ENCODE measurements around the gene ITGB5. TPM values are rescaled to one million over a fixed set of nuclear protein-coding genes. Genes with fewer than 3 reads are reported as not detected.
"Not testable (repeated sequence)": the region's sequence is repeated elsewhere in the genome, so short reads cannot be mapped to it uniquely, and the experiment has no call there.

Gene ITGB5
- total RNA-seq, 2 experiments from 2014 or later: not detected

GRCh38 chr3:124784686-124785382, 102.3 kb downstream of the ITGB5 start:
- no peak for DNase-seq (ENCODE audit: low spot score)
- intact Hi-C loops (cut with micrococcal nuclease; ENCODE audit: unreplicated experiment): no loop called here
- Histone ChIP-seq H4K20me1 (ENCODE audit: insufficient read depth, low read length) (no peaks in the 10 kb centered on the region), H3K4me1 (ENCODE audit: insufficient read depth, low read length, poor library complexity, severe bottlenecking) (no peaks in the 10 kb centered on the region), H3K36me3 (ENCODE audit: insufficient read depth, low read length) (no peaks in the 10 kb centered on the region), H3K4me2 (ENCODE audit: low read length) (no peak overlapping the region), H3K79me2 (ENCODE audit: insufficient read depth, low read depth, low read length) (no peaks in the 10 kb centered on the region), H3K9me3 (ENCODE audit: low read length) (no peaks in the 10 kb centered on the region), H3K4me3 (ENCODE audit: low read depth, low read length, poor library complexity, severe bottlenecking) (no peak overlapping the region), H3K27ac (ENCODE audit: low read depth, low read length, poor library complexity, severe bottlenecking) (no peak overlapping the region), H3K9me2 (ENCODE audit: insufficient read depth, low read length) (no peaks in the 10 kb centered on the region), H2AFZ (ENCODE audit: low read length) (no peak overlapping the region)
- CTCF ChIA-PET (ENCODE audit: unreplicated experiment): no interaction called here
- no TSS peak for BruUV-seq (replicated peaks)
- POLR2A ChIA-PET: no interaction called here
- TF ChIP-seq EZH2phosphoT487 (IDR thresholded peaks at IDR 0.05; ENCODE audit: borderline replicate concordance, low read depth, low read length): no peak
- TF ChIP-seq, protein P1, sequence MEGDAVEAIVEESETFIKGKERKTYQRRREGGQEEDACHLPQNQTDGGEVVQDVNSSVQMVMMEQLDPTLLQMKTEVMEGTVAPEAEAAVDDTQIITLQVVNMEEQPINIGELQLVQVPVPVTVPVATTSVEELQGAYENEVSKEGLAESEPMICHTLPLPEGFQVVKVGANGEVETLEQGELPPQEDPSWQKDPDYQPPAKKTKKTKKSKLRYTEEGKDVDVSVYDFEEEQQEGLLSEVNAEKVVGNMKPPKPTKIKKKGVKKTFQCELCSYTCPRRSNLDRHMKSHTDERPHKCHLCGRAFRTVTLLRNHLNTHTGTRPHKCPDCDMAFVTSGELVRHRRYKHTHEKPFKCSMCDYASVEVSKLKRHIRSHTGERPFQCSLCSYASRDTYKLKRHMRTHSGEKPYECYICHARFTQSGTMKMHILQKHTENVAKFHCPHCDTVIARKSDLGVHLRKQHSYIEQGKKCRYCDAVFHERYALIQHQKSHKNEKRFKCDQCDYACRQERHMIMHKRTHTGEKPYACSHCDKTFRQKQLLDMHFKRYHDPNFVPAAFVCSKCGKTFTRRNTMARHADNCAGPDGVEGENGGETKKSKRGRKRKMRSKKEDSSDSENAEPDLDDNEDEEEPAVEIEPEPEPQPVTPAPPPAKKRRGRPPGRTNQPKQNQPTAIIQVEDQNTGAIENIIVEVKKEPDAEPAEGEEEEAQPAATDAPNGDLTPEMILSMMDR (conservative IDR thresholded peaks at IDR 0.05; ENCODE audit: low read length): no peak

DNA sequence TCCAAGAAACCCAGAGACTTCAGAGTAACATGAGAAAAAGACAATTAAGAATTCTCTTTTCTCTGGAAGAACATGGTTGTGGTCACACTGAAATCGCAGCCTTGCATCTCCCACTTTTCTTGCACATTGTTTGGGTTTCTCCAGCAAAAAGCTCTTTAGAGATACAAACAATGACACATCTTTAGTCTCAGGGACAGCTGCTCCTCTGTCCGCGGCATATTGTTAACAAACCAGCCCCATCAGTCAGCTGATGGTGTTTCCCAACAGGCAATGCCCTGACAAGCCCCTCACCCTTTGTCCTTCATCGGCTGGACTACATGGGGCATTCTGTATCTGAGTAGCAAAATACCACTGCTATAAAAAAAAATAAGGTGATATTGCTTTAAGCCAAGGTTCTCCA, 103.5 kb downstream of the ITGB5 start:
- Histone ChIP-seq H2AFZ (ENCODE audit: low read length) (no peak overlapping the region), H3K4me2 (ENCODE audit: low read length) (no peak overlapping the region), H3K27ac (ENCODE audit: low read depth, low read length, poor library complexity, severe bottlenecking) (no peak overlapping the region), H3K79me2 (ENCODE audit: insufficient read depth, low read depth, low read length) (no peaks in the 10 kb centered on the region), H3K9me3 (ENCODE audit: low read length) (no peaks in the 10 kb centered on the region), H3K4me1 (ENCODE audit: insufficient read depth, low read length, poor library complexity, severe bottlenecking) (no peaks in the 10 kb centered on the region), H3K4me3 (ENCODE audit: low read depth, low read length, poor library complexity, severe bottlenecking) (no peak overlapping the region), H3K9me2 (ENCODE audit: insufficient read depth, low read length) (no peaks in the 10 kb centered on the region), H3K36me3 (ENCODE audit: insufficient read depth, low read length) (no peaks in the 10 kb centered on the region), H4K20me1 (ENCODE audit: insufficient read depth, low read length) (no peaks in the 10 kb centered on the region)
- no peak for TF ChIP-seq EZH2phosphoT487 (IDR thresholded peaks at IDR 0.05; ENCODE audit: borderline replicate concordance, low read depth, low read length)
- TF ChIP-seq, protein P1 (conservative IDR thresholded peaks at IDR 0.05; ENCODE audit: low read length): no peak
- ChIA-PET POLR2A (interaction anchor here (0.6 to 0.7 kb wide), 2 partner anchors 11 to 13 kb away, joined by 3 read pairs; no protein-coding TSS in a partner anchor), CTCF (ENCODE audit: unreplicated experiment) (no interaction called here)
- no peak for DNase-seq (ENCODE audit: low spot score)
- intact Hi-C loops (cut with micrococcal nuclease; ENCODE audit: unreplicated experiment): no loop called here
- BruUV-seq (replicated peaks): no TSS peak

DNA sequence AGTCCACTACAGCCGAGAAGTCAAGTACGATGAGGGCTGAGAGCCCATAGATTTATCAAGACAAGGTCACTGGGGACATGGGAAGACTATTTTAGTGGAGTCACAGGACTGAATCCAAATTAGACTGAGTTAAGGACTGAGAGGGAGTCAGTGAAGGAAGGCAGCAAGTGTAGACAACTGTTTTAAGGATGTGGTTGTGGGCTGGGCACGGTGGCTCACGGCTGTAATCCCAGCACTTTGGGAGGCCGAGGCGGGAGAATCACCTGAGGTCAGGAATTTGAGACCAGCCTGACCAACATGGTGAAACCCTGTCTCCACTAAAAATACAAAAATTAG, 104.8 kb downstream of the ITGB5 start:
- H3K79me2 ChIP-seq (ENCODE audit: insufficient read depth, low read depth, low read length); H2AFZ ChIP-seq (ENCODE audit: low read length); intact Hi-C loops (cut with micrococcal nuclease; ENCODE audit: unreplicated experiment); H3K27ac ChIP-seq (ENCODE audit: low read depth, low read length, poor library complexity, severe bottlenecking); BruUV-seq (replicated peaks); H3K4me3 ChIP-seq (ENCODE audit: low read depth, low read length, poor library complexity, severe bottlenecking); H3K9me2 ChIP-seq (ENCODE audit: insufficient read depth, low read length); H3K36me3 ChIP-seq (ENCODE audit: insufficient read depth, low read length); CTCF ChIA-PET (ENCODE audit: unreplicated experiment); DNase-seq (ENCODE audit: low spot score); H4K20me1 ChIP-seq (ENCODE audit: insufficient read depth, low read length); H3K4me1 ChIP-seq (ENCODE audit: insufficient read depth, low read length, poor library complexity, severe bottlenecking); H3K9me3 ChIP-seq (ENCODE audit: low read length); H3K4me2 ChIP-seq (ENCODE audit: low read length): not testable (repeated sequence)
- POLR2A ChIA-PET: interaction anchor here (0.7 kb wide), 1 partner anchor 34 kb away, joined by 7 read pairs; no protein-coding TSS in a partner anchor
